Activated CD4-positive, alpha-beta T cell treated with anti-CD3 and anti-CD28 coated beads, Interleukin-2, amount 50 U/mL, for 24 hours (primary cell): ENCODE measurements around the gene PSME1.

Experiments used
- DNase-seq, 2 donors: peaks; one replicate each; pipeline ENCODE4 v3.0.0-alpha.2; 2020; ENCODE audit warnings: low read depth in 1 of 2, low spot score in 1 of 2

Gene PSME1

GRCh38 chr14:24171422-24172260 is 35.6 kb downstream of the PSME1 start, which contains the start of gene REC8:
REC8 (plus strand) TSS chr14:24172080; CDS start chr14:24172553, 473 bp downstream.
- DNase-seq, result peak; percentile 38 to 51

GRCh38 chr14:24172261-24172860 is 36.4 kb downstream of the PSME1 start:
- no peak for DNase-seq

GRCh38 chr14:24172871-24173281 is 36.9 kb downstream of the PSME1 start:
- no peak for DNase-seq

- DNase-seq, result no peak
These were observed 40.6 kb downstream of the PSME1 start for GRCh38 chr14:24176599-24176998.

GRCh38 chr14:24177041-24177825 is 41.2 kb downstream of the PSME1 start:
- DNase-seq, result no peak

- DNase-seq, result no peak
These were observed 41.9 kb downstream of the PSME1 start for GRCh38 chr14:24177891-24178290.

- DNase-seq, result no peak
These were observed 42.6 kb downstream of the PSME1 start for GRCh38 chr14:24178399-24179178.

- no peak for DNase-seq
These were observed 43.4 kb downstream of the PSME1 start for GRCh38 chr14:24179294-24179960.

- no peak for DNase-seq
These were observed 44.2 kb downstream of the PSME1 start for GRCh38 chr14:24179961-24180796.

GRCh38 chr14:24181371-24182077 is 45.5 kb downstream of the PSME1 start:
- DNase-seq, result no peak

- DNase-seq, result no peak
These were observed 46.3 kb downstream of the PSME1 start for GRCh38 chr14:24182110-24182882.

GRCh38 chr14:24183014-24183481 is 47.1 kb downstream of the PSME1 start:
- DNase-seq, result no peak

GRCh38 chr14:24184104-24184970 is 48.3 kb downstream of the PSME1 start:
- no peak for DNase-seq

GRCh38 chr14:24185026-24185425 is 49.0 kb downstream of the PSME1 start:
- no peak for DNase-seq

- no peak for DNase-seq
These were observed 49.7 kb downstream of the PSME1 start for GRCh38 chr14:24185741-24186140.

GRCh38 chr14:24186831-24187538 is 51.0 kb downstream of the PSME1 start:
- DNase-seq, result no peak
